ENCODE measurements around the gene RALGAPB. TPM values are rescaled to one million over a fixed set of nuclear protein-coding genes. Genes with fewer than 3 reads are reported as not detected.
"Not testable (repeated sequence)": the region's sequence is repeated elsewhere in the genome, so short reads cannot be mapped to it uniquely, and the experiment has no call there.

Gene RALGAPB
- 10 to 100 TPM; 29.8 to 31.4 TPM for total RNA-seq

- ChIA-PET CTCF (interaction anchor here (0.7 to 1.4 kb wide), 6 partner anchors 19 to 80 kb away, joined by 3 to 10 read pairs (median 4); partner anchors contain the start of gene SNHG17), POLR2A (interaction anchor here (1.0 to 1.2 kb wide), 4 partner anchors 13 to 38 kb away, joined by 3 to 10 read pairs (median 4); partner anchors contain the start of gene SNHG17)
These were observed at the start of gene RALGAPB for GRCh38 chr20:38472513-38473366. Gene RALGAPB (plus strand): TSS chr20:38472843. CDS start chr20:38488433, 15,590 bp downstream.

- POLR2A ChIA-PET = interaction anchor here (0.6 to 3.2 kb wide), 3 partner anchors 11 to 145 kb away, joined by 4 to 20 read pairs (median 5); partner anchors contain the start of gene SNHG17
- CTCF ChIA-PET = interaction anchor here (0.6 to 3.5 kb wide), 3 partner anchors 11 to 325 kb away, joined by 3 to 20 read pairs (median 3); partner anchors contain the start of gene SNHG17
These were observed 49.1 kb upstream of the RALGAPB start for GRCh38 chr20:38423541-38423940.

GRCh38 chr20:38424401-38424800 lies 48.2 kb upstream of the RALGAPB start:
- ChIA-PET CTCF (interaction anchor here (1.4 to 3.5 kb wide), 2 partner anchors 10 to 12 kb away, joined by 3 to 20 read pairs; partner anchors contain the start of gene SNHG17), POLR2A (interaction anchor here (3.2 kb wide), 1 partner anchor 10 kb away, joined by 20 read pairs; the partner anchor contains the start of gene SNHG17)

GRCh38 chr20:38426006-38426897 lies 46.4 kb upstream of the RALGAPB start:
- CTCF ChIA-PET = interaction anchor here (2.6 to 3.5 kb wide), 2 partner anchors 8 to 20 kb away, joined by 8 to 20 read pairs; partner anchors contain the start of gene SNHG17
- POLR2A ChIA-PET = interaction anchor here (1.1 to 3.2 kb wide), 2 partner anchors 8 to 20 kb away, joined by 8 to 20 read pairs; partner anchors contain the start of gene SNHG17

GRCh38 chr20:38427655-38428023 lies 45.0 kb upstream of the RALGAPB start:
- CTCF ChIA-PET = interaction anchor here (2.6 kb wide), 1 partner anchor 18 kb away, joined by 8 read pairs; no protein-coding TSS in a partner anchor
- POLR2A ChIA-PET = no interaction called here

GRCh38 chr20:38428800-38429199 lies 43.8 kb upstream of the RALGAPB start:
- CTCF ChIA-PET = no interaction called here
- POLR2A ChIA-PET = no interaction called here

- ChIA-PET CTCF (no interaction called here), POLR2A (interaction anchor here (0.6 kb wide), 1 partner anchor 63 kb away, joined by 4 read pairs; no protein-coding TSS in a partner anchor)
These were observed 43.3 kb upstream of the RALGAPB start for GRCh38 chr20:38429301-38429700.

DNA sequence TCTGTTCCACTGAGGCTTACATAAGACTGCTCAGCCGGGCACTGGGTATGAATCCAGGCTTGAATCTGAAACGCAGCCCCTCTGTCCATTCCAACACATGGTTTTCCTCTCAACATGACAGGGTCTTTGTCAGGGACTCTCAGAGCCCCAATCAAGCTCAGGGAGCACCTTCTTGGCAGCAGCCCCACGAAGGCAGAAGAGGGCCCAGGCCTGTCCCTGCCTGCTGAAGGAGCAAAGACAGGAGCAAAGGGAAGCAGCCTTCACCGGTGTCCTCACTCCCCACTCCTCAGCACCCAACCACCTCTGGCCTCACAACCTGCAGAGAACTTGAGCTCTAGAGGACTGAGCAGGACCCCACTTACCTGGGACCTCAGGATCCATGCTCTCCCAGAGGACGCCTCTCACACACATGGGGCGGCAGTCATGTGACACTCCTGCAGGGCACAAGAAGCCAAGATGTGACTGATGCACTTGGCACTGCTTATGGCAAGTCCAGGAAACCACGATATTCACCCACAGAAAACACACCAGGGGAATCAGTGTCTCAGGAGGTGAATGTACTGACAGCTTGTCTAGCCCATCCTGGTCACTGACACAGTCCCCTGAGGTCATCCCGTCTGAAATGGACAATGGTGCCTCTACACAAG lies 41.8 kb upstream of the RALGAPB start:
- POLR2A ChIA-PET = interaction anchor here (1.4 to 5.4 kb wide), 2 partner anchors 9 to 15 kb away, joined by 3 to 92 read pairs; no protein-coding TSS in a partner anchor
- CTCF ChIA-PET = interaction anchor here (0.6 to 2.7 kb wide), 3 partner anchors 15 to 21 kb away, joined by 3 to 14 read pairs (median 3); no protein-coding TSS in a partner anchor

DNA sequence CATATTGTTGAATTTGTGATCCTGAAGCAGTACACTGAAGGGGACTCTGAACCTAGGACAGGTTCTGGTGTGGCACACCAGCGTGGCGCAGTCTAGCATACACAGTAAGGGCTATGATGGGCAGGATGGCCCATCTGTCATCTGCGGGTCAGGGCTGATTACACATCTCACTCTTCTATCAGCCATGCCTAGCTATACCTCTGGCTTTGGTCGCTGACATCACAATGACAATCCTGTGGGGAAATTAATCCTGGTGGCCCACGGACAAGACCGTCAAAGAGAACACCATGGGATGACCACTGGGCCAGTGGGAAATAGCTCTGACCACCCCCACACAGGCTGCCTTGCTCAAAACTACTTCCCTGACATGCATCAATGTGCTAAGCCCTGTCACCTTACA lies 40.4 kb upstream of the RALGAPB start:
- ChIA-PET POLR2A (interaction anchor here (1.4 to 5.4 kb wide), 2 partner anchors 10 to 14 kb away, joined by 3 to 92 read pairs; no protein-coding TSS in a partner anchor), CTCF (interaction anchor here (2.7 kb wide), 1 partner anchor 14 kb away, joined by 14 read pairs; no protein-coding TSS in a partner anchor)

DNA sequence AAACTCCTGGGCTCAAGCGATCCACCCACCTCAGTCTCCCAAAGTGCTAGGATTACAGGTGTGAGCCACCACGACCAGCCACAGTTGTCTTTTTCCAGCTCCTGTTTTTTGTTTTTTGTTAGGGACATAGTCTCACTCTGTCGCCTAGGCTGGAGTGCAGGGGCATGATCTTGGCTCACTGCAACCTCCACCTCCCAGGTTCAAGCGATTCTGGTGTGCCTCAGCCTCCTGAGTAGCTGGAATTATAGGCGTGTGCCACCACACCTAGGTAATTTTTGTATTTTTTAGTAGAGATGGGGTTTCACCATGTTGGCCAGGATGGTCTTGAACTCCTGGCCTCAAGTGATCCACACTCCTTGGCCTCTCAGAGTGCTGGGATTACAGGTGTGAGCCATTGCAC lies 39.8 kb upstream of the RALGAPB start:
- POLR2A ChIA-PET = interaction anchor here (5.4 kb wide), 1 partner anchor 13 kb away, joined by 92 read pairs; no protein-coding TSS in a partner anchor
- CTCF ChIA-PET = interaction anchor here (2.7 kb wide), 1 partner anchor 13 kb away, joined by 14 read pairs; no protein-coding TSS in a partner anchor

GRCh38 chr20:38433304-38433972 lies 39.2 kb upstream of the RALGAPB start:
- ChIA-PET CTCF (interaction anchor here (2.1 to 2.7 kb wide), 2 partner anchors 9 to 12 kb away, joined by 20 to 66 read pairs; no protein-coding TSS in a partner anchor), POLR2A (interaction anchor here (1.9 to 5.4 kb wide), 3 partner anchors 8 to 39 kb away, joined by 10 to 92 read pairs (median 20); partner anchors contain the start of gene RALGAPB)

DNA sequence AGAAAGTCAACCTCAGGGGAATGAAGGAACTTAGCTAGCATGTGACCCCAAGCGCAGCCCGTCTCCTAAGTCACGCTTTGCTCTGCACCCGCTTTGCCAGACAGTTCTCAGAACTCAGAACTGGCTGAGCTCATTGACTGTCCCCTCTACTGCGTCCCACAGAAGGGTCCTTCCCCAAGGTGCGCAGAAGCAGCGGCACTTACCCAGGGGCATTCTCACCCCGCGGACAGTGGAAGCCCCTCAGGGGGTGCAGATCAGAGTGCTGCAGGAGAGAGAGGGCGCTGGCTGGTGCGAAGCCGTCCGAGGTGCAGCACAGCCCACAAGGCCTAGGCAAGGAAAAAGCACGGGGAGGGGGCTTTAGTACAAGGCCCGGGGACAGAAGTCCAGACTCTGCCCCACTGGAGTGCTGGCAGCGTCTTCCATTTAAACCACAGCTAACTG lies 38.3 kb upstream of the RALGAPB start:
- POLR2A ChIA-PET = interaction anchor here (0.6 to 5.4 kb wide), 5 partner anchors 9 to 530 kb away, joined by 3 to 92 read pairs (median 10); partner anchors contain the start of gene RALGAPB
- CTCF ChIA-PET = interaction anchor here (1.2 to 2.7 kb wide), 7 partner anchors 10 to 39 kb away, joined by 3 to 66 read pairs (median 9); partner anchors contain the start of gene RALGAPB

DNA sequence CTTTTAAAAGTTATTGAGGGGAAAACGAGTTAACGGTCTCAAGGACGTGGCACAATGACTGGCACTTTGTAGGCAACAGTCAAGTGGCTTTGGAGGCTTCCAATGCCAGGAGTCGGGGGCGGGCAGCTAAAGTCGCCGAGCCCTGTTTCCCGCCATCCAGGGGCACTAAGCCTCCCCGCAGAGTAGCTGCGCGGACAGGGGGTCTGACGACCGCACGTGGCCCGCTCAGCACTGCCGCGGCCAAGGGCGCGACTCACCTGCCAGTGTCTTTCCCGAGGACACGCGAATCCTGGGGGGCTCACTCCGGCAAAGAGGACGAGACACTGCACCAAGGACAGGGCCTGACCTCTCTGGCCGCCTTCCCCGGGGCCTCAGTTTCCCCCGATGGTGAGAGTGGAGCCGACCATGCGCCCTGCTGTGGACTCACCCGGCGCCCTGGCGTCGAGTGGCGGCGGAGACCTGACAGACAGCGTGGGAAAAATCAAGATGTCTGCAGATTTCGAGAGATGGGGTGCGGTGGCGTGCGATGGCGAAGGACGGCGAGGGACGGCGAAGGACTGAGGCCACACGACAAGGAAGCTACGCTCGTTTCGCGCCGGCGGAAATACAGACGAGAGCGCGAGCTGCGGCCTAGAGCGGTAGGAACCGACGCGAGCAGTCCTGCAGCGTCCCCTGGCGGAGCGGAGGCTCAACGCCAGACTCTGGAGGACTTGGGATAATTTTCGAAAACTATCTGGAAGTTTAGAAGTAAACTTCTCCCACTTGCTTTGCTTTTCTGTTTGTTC lies 37.7 kb upstream of the RALGAPB start, which contains the start of gene SNHG17:
Gene SNHG17, minus strand, starts transcription at position 559 of the 785 bp plus-strand sequence.
- CTCF ChIA-PET = interaction anchor here (0.9 to 2.7 kb wide), 10 partner anchors 10 to 42 kb away, joined by 3 to 66 read pairs (median 8); partner anchors contain the start of gene RALGAPB
- POLR2A ChIA-PET = interaction anchor here (0.6 to 5.4 kb wide), 5 partner anchors 10 to 529 kb away, joined by 3 to 92 read pairs (median 10); partner anchors contain the start of gene RALGAPB

DNA sequence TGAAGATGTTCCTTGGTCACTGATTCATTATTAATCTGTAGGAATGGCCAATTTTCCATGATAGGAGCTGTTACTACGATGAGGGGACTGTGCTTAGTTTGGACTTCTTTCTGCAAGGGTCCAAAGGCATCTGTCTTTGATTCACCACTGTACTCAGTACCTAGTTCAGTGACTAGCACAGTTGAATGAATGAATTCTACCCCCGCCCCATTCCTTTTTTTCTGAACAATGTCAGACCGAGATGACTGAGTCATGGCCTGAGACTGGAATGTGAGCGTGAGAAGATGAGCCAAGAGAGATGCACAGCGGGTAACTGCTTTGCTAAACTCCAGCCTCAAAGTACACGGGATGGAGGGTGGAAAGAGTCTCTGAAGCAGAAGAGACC lies 37.1 kb upstream of the RALGAPB start:
- CTCF ChIA-PET = interaction anchor here (0.9 to 2.7 kb wide), 10 partner anchors 10 to 41 kb away, joined by 3 to 66 read pairs (median 8); partner anchors contain the start of gene RALGAPB
- POLR2A ChIA-PET = interaction anchor here (1.5 to 5.4 kb wide), 4 partner anchors 10 to 37 kb away, joined by 7 to 92 read pairs (median 15); partner anchors contain the start of gene RALGAPB

- CTCF ChIA-PET = interaction anchor here (0.7 to 1.6 kb wide), 2 partner anchors 8 to 35 kb away, joined by 7 to 9 read pairs; partner anchors contain the start of gene RALGAPB
These were observed 34.8 kb upstream of the RALGAPB start for GRCh38 chr20:38437796-38438195.

GRCh38 chr20:38441110-38441509 lies 31.5 kb upstream of the RALGAPB start:
- POLR2A ChIA-PET, CTCF ChIA-PET: not testable (repeated sequence)

More at GRCh38 chr20:38437796-38438195, 34.8 kb upstream of the RALGAPB start:
- POLR2A ChIA-PET = interaction anchor here (1.6 kb wide), 1 partner anchor 9 kb away, joined by 3 read pairs; no protein-coding TSS in a partner anchor
